Superior temporal gyrus (tissue), 1 donor: ENCODE results near the gene GATAD2B.
A peak's percentile ranks its signal among the peaks of the same experiment; 100 is the strongest.

ENCODE experiments used
- DNase-seq: peaks from one replicate; pipeline ENCODE4 v3.0.0-alpha.2; 2016; ENCODE audit errors: extremely low spot score

GATAD2B gene

DNA sequence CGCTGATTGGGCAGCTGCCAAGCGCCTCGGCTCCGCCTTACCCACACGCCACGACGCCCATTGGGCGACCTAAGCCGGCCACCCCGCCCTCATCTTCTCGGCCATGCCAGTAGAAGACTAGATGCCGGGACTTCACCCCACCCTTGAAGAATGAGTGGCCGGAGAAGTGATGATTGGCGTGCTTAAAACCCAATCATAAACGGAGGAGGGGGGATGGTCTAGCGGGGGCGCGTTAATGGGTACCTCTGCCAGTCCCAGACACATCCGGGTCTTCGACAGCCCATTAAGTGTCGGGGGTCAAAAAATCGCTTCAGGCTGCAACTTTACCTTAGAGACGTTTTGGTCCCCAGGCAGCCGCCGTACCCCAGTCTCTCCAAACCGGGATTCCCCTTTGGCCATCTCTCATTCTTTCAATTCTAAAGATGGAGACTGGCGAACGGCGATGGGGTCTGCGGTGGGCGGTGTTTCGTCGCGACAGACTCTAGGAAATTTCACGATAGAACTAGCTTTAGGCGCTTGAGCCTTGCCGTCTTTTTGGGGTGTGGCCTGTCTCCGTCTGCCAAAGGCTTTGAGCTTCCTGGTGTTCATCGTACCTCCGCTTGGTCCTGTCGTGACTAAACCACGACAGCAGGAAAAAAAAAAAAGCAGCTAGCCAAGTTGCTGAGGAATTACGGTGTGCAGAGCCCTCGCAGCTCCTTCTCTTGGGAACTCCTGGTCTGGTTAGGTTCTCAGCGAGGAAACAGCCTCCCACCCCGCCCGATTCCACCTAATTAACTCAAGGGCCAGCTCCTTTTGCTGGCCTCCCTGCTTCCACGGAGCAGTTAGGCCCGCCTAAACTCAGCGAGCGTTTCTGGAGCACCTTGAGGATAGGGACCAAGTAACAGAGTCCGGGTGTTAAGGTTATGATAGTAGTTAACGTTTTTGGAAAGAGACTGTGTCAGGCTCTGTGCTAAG lies at the start of gene GATAD2B:
TSS of gene GATAD2B (minus strand) at position 1 of the 954 bp plus-strand sequence. CDS start 94,625 bp downstream, outside the sequence.
- DNase-seq, result peak; percentile 100

DNA sequence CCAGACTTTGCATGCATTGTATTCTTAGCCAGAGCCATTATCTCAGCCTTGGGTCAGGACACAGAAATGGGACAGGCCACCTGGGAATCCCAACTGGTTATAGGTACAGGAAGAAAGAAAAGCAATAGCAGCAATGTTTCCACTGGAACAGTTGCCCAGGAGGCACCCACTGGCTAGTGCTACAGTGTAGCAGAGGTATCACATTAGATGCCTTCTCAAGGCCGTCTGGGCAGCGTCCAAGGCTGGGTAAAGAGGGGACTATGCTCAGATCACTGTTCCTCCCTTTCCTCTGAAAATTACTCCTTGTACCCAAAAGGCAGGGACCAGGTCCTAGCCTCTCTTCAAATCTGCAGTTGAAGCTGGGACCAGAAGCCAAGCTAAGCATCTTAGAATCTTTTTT lies 47.6 kb upstream of the GATAD2B start:
- DNase-seq, result no peak

- DNase-seq, result no peak
Measured at GRCh38 chr1:153968972-153969371, 46.2 kb upstream of the GATAD2B start.

GRCh38 chr1:153968408-153968807 lies 45.6 kb upstream of the GATAD2B start:
- no peak for DNase-seq

GRCh38 chr1:153968000-153968363 lies 45.2 kb upstream of the GATAD2B start:
- no peak for DNase-seq

- DNase-seq, result peak; percentile 99
Measured at GRCh38 chr1:153967107-153967999, 44.6 kb upstream of the GATAD2B start, which contains the start of gene CREB3L4. TSS of gene CREB3L4 (plus strand) at chr1:153967902. CDS start at chr1:153968526, 624 bp downstream.

DNA sequence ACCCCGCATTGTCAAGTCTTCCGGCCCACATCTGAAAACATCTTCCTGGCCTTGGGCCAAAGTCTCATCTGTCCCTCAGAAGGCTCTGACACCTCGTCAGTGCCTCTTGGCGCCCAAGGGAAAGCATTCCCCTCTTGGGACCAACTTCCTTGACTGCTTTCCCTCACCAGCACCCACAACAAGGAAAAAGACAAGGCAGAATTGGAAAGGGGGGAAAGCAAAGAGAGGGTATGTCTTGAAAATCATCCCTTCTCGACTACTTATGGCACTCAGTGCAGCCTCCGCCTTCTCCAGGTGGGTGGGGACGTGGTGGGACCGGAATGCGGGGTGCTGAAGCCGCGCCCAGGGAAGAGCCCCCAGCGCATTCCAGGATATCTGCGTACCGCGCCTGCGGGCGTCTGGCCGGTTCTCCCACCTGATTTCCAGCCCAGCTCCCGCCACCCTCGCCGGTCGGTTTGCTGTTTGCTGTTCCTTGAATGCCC lies 41.1 kb upstream of the GATAD2B start:
- no peak for DNase-seq

DNA sequence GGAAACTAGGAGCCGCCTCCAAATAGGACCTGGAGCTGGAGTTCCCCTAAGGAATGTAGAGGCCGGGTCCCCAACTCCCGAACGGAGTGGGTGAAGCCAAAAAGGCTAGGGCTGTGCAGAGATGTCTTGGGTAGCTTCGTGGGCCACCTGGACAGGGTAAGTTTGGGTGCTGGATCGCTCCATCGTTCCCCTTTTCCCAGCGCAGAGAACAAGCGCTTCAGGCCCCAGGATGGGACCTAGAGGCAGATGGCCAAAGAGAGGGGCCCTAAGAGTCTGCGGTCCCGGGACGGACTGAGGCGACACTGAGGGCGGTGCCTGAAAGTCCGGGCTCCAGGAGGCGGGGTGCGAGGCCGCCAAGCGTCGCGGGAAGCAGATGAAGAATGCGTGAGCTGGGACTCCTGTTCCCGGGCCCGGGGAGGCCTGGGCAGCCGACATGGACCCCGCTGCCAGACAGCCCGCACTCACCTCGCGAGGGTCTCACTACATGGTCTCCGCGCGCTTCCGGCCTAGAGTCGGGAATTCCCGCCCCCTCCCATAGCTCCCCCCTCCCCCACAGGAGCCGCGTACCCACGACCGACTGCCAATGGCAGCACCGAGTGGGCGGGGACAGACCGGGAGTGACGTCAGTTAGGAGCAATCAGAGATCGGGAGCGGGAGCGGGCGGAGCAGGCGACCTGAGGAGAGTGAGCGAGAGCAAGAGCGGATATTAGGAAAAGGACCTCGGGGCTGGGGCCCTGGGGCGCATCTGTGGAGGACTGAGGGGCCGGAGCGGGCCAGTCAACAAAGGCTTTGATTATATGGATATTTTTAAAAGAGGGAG lies 40.5 kb upstream of the GATAD2B start, which contains the start of gene SLC39A1:
TSS of gene SLC39A1 (minus strand) at position 508 of the 820 bp plus-strand sequence. CDS start 822 bp downstream, outside the sequence.
- peak; percentile 99 for DNase-seq

DNA sequence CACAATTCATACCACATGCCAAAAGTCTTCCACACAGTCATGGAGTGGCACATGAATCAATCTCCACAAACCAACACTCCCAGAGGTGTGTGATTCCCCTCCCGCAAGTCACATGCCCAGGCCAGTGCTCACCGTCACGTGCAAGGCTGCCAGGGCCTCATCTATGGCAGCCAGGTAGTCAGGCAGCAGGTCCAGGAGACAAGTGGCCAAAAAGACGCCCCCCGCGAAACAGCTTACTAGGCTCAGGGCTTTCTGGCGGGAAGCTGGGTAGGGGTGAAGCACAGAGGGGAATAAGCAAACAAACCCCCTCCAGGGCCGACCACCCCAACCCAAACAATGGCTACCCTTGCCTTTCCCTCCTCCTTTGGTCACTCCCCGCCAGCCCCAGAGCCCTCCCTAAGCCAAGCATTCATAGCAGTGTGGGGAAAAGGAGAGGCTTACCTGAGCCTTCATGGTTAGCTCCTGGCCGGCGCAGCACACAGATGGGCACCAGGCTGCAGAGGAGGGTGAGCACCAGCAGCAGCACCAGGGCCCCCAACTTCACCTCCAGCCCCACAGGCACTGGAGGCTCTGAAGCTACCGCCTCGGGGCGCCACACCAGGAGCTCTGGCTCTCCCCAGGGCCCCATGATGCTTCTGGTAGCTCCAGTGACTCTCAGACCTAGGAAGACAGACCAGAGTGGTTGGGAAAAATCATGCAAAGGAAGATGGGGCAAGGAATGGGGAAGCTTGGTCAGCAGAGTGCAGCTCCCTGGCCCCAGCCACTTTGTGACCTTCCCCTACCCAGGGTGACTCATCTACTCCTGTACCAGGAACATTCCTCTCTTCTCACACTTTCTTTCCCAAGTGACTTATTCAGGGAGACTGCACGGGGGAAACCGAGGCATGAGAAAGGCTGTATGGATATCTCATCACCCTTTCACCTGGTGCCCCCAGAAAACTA lies 39.6 kb upstream of the GATAD2B start:
- no peak for DNase-seq

DNA sequence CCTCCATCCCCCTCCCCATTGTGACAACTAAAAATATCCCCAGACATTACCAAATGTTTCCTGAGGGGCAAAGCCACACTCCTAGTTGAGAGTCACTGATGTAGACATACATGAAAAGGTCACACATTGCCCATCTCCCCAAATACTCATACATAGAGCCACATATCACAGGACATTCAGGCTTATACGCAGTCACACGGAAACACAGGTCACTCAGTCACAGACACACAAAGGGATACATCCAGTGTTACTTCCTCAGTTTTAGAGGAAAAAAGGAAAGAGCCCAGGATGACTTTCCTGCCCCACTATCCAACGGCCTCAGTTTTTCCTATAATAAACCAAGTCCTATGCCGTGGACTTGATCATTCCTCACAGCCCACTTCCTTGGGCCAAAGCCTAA lies 38.6 kb upstream of the GATAD2B start:
- DNase-seq, result no peak

- DNase-seq, result no peak
Measured at GRCh38 chr1:153960206-153960605, 37.4 kb upstream of the GATAD2B start.

DNA sequence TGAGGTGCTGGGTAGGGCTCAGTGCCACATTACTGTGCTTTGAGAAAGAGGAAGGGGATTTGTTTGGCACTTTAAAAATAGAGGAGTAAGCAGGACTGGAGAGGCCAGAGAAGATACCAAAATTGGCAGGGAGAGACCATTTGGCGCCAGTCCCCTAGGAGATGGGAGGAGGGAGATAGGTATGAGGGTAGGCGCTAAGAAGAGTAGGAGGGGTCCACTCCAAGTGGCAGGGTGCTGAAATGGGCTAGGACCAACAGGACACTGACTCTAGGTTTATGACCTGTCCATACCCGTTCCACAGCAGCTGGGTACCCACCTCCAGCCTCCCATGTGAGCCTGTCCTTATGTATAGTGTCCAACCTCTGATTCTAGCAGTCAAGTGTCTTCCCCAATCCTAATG lies 36.7 kb upstream of the GATAD2B start:
- no peak for DNase-seq

- DNase-seq, result no peak
Measured at GRCh38 chr1:153958961-153959260, 36.1 kb upstream of the GATAD2B start.

GRCh38 chr1:153958111-153958960 lies 35.6 kb upstream of the GATAD2B start, which contains the start of gene CRTC2:
TSS of gene CRTC2 (minus strand) at chr1:153958612. CDS start at chr1:153958497, 115 bp downstream.
- peak; percentile 99 for DNase-seq

DNA sequence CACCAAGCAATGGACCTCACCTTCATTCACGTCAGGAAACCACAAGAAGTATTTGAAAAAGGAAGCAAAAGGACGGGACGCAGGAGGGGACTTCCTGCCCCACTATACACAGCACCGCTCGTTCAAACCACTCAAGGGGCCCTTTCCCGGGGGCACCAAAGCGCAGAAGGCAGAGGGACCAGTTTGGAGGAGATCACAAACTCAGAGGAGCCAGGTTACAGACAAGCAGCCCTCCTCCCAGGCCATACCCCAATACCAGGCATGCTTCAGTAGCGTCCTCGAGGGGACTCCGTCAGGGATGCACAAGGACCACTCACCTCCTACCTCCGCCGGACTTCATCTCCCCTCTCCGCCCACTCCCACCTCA lies 35.0 kb upstream of the GATAD2B start:
- no peak for DNase-seq

- DNase-seq, result no peak
Measured at GRCh38 chr1:153956997-153957715, 34.4 kb upstream of the GATAD2B start.

- no peak for DNase-seq
Measured at GRCh38 chr1:153954826-153955225, 32.1 kb upstream of the GATAD2B start.

GRCh38 chr1:153953859-153954365 lies 31.1 kb upstream of the GATAD2B start:
- DNase-seq, result no peak
